VCaP (cell line): ENCODE measurements around the gene UNC5CL.

ENCODE experiments used
- H3K27ac ChIP-seq: fragments of 450-650 bp; 2 replicates; pipeline ENCODE4 v1.5.1; 2017
- TF ChIP-seq, protein P1 (sequence below): fragments of 450-650 bp; conservative IDR thresholded peaks from 2 replicates; pipeline ENCODE4 v1.5.1; 2017; ENCODE audit warnings: mild to moderate bottlenecking, moderate library complexity

The UNC5CL gene

GRCh38 chr6:41051873-41052272, 12.9 kb upstream of the UNC5CL start:
- no peak overlapping the region for H3K27ac ChIP-seq
- TF ChIP-seq, protein P1, sequence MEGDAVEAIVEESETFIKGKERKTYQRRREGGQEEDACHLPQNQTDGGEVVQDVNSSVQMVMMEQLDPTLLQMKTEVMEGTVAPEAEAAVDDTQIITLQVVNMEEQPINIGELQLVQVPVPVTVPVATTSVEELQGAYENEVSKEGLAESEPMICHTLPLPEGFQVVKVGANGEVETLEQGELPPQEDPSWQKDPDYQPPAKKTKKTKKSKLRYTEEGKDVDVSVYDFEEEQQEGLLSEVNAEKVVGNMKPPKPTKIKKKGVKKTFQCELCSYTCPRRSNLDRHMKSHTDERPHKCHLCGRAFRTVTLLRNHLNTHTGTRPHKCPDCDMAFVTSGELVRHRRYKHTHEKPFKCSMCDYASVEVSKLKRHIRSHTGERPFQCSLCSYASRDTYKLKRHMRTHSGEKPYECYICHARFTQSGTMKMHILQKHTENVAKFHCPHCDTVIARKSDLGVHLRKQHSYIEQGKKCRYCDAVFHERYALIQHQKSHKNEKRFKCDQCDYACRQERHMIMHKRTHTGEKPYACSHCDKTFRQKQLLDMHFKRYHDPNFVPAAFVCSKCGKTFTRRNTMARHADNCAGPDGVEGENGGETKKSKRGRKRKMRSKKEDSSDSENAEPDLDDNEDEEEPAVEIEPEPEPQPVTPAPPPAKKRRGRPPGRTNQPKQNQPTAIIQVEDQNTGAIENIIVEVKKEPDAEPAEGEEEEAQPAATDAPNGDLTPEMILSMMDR = no peak

- TF ChIP-seq, protein P1 = no peak
- H3K27ac ChIP-seq = no peak overlapping the region
Measured at GRCh38 chr6:41050536-41050935, 11.5 kb upstream of the UNC5CL start.

- no peak overlapping the region for H3K27ac ChIP-seq
- TF ChIP-seq, protein P1 = no peak
Measured at GRCh38 chr6:41049955-41050354, 10.9 kb upstream of the UNC5CL start.

DNA sequence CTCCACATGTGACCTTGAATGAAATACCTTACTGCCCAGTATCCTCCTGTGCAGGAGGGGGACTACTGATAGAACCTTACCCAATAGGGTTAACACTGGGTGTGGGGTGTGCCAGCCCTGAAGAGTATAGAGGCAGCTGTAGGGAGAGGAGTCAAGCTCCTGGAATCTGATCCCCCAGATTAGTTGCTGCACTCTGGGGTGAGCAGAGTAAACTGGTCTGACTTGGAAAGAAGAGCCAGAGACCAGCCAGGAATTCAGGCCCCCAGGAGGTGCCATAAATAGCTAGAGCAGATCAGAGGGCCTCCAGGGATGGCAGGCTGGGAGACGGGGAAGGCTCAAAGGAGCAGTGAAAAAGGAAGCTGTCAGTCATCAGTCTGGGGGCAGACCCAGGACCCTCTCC, 10.5 kb upstream of the UNC5CL start:
- TF ChIP-seq, protein P1 = no peak
- no peak overlapping the region for H3K27ac ChIP-seq

DNA sequence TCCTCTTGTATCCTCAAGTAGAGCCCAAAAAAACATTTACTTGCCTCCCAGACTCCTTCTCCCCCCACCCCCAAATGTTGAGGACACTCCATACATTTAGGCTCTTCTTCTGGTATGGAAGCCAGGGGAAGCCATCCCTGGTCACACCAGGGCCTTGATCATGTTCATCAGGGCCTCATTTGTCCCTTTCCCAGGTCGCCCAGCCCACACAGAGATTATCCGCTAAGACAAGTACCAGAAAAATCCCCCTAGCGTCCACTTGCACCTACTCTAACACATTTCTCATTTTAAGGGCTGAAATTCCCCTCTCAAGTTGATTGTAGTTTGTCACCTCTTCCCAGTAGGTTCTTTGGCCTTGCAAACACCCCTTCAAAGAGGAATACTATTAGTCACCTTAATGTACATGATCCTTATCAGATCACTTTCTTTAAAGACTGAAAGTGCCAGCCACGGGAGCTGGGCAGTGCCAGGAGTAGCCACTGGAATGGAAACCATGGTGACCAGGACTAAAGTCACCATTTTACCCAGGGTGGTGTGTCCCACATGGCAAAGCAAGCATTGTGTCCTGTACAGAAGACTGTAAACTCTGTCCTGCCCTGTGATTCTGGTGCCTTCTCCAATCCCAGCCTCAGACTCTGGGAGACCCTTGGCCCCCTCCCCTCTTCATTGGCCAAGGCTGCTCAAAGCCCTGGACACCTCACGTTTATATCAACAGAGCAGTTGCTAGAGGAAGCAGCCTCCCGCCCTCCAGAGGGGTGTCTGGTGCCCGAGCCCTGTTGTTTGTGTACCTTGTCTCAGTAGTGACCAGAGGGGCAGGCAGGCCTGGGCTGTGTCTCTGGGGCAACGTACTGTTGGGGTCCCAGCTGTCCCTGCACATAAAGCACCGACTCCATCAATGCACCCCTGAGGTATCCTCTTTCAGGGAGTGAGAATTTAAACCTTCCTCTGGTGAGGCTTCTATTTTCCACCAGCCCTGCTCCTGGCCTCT, 9.0 kb upstream of the UNC5CL start:
- TF ChIP-seq, protein P1 = no peak
- H3K27ac ChIP-seq = no peak overlapping the region

DNA sequence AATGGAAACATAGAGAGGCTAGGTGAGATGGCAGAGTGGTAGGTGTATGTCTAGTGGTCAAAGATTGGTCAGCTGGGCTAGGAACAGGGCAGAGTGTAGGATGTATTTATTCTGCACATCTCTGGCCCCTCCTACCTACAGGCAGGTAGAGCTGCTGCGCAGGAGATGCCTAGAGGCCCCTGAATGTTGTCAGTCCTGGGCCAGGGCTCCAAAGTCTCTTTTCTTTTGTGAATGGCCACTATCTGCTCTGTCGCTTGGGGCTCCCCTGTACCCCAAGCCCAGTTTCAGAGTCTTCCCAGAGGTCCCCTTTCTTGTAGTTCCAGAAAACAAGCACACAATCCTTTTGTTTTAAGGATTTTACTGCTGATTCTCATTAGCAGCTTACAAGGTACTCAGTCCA, 8.3 kb upstream of the UNC5CL start:
- TF ChIP-seq, protein P1 = no peak
- H3K27ac ChIP-seq = no peak overlapping the region

DNA sequence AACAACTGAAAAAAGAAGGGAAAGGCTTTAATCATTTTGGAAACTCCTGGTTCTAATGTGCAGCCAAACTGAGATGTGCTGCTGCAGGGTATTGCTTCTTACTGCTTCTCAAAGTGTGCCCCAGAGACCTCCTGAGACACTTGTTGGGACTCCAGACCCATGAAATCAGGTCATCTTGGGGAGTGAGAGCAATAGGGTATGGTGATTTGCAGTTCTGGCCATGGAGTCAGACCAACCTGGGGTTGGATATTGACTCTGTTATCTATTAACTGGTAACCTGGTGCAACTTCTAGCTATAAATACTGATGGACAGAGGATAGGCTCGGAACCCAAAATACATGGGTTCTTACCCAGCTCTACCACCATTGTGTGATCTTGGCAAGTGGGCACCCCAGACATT, 7.1 kb upstream of the UNC5CL start:
- TF ChIP-seq, protein P1 = no peak
- H3K27ac ChIP-seq = no peak overlapping the region
